GM19328 (cell line): ENCODE results near the gene SRRM4.

Experiments used
- ATAC-seq: cut with Tn5 transposase; IDR thresholded peaks from one replicate; pipeline ENCODE4 v1.9.1; 2021; ENCODE audit warnings: mild to moderate bottlenecking, moderate library complexity; ENCODE audit not compliant: unreplicated experiment

Gene SRRM4

DNA sequence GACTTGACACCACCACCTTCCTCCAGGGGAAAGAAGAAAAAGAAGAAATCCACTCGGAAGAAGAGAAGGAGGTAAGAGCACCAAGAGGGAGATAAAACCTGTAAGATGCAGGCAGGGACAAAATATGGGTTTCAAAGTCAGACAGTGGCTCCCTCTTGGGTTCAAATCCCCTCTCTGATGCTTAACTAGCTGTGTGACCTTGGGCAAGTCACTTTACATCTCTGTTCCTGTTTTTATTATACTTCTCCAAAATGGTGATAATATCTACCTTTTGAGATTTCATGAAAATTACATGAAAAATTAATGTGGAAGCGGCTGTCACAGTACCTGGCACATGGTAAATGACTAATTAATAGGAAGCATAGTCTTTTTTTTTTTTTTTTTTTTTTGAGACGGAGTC, 133.0 kb downstream of the SRRM4 start:
- no peak for ATAC-seq

DNA sequence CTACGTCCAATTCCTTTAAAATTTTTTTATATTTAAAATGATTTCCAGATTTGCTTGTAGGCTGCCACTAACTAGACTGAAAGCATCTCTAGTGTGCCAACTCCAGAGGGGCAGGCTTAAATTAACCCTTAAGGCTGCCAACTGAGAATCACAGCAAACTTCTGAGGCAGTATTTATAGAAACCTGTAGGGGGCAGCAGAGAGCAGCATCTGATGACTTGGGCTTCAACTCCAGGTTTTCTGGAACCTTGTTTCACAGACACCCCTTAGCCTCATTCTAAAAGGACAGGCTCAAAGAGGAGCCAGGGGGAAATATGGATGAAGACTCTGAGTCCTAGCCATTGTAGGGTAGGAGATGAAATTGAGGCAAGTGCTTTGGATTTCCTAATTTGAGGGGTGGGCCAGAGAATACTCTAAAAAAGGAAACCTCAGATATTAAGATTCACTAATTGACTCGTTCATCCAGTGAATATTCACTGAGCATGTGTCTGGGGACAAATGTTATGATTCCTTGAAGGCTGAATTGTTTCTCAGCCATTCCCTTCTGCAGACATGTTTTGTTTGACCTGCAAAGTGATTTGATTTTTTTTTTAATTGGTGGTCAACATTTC, 134.1 kb downstream of the SRRM4 start:
- no peak for ATAC-seq

- no peak for ATAC-seq
Observed at GRCh38 chr12:119117936-119118335, 136.6 kb downstream of the SRRM4 start.

GRCh38 chr12:119118625-119119024, 137.3 kb downstream of the SRRM4 start:
- ATAC-seq = no peak

DNA sequence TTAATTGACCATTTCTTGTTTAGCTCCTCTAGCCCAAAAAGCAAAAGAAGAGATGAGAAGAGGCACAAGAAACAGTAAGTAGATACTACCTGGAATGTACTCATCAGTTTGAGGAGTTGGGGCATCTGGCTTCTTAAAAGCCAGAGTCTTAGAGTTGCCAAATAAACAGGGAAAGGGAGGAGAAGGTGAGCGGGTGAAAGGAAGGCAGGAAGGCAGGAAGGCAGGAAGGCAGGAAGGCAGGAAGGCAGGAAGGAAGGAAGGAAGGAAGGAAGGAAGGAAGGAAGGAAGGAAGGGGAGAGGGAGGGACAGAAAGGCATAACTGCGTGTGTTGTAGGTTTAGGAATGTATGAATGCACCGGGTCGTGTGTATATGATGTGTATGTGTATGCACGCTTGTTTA, 140.7 kb downstream of the SRRM4 start:
- no peak for ATAC-seq

DNA sequence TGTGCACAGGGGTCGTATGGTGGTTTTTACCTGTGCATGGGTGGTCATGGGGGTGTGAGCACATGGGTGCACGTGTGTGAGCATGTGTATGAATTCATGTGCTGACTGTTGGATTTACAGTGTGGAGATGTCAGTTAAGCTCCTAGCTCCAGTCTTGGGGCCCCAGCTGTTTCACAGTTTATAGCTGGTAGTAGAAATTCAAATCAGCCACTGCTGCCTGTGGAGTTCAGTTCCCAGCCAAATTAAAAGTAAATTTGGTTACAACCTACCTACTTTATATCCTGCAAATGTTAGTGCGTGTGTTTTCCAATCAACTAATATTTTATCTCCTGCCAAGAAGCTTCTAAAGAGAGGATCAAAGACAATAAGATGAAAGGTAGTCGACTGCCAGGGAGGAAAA, 141.4 kb downstream of the SRRM4 start:
- no peak for ATAC-seq

GRCh38 chr12:119128527-119128926, 147.2 kb downstream of the SRRM4 start:
- no peak for ATAC-seq

DNA sequence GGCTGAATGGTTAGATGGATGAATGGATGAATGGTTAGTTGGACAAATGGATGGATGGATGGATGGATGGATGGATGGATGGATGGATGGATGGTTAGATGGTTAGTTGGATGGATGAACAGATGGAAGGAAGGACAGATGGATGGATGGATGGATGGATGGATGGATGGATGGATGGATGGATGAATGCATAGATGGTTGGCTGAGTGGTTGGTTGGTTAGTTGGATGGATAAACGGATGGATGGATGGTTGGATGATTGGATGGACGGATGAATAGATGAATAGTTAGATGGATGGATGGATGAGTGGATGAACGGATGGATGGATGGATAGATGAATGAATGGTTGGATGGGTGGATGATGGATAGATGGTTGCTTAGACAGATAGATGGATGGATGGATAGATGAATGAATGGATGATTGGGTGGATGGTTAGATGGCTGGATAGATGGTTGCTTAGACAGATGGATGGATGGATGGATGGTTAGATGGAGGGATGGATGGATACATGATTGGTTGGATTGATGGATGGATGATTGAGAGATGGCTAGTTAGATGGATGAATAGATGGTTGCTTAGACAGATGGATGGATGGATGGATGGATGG, 148.6 kb downstream of the SRRM4 start:
- ATAC-seq = no peak

GRCh38 chr12:119130523-119130922, 149.2 kb downstream of the SRRM4 start:
- ATAC-seq = no peak

- no peak for ATAC-seq
Observed at GRCh38 chr12:119134284-119135072, 153.1 kb downstream of the SRRM4 start.

DNA sequence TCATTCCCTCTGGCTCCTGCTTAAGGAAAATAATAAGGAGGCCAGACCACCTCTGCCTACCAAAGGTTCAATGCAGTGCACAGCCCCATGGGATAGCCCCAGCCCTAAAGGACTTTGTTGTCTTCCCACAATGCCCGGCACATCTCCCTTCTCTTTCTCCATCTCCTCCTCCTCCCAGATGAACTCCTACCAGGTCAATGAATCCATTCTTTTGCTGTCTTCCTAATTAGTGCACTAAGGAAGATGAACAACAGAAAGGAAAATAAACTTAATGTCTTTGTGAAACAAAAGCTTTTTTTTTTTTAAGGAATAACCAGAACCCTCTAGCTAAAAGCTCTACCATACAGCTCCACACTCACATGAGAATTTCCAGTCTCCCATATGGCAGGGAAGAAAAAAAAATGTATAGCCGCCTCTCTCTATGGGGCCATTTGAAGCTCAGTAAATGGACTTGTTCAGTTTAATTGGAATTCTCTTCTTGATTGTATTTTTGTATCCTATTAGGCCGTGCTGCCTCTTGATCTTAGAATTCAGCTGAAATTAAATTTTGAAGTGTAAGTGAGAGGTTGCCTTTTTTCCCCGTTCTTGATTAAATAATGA, 155.6 kb downstream of the SRRM4 start:
- no peak for ATAC-seq

GRCh38 chr12:119139448-119139847, 158.1 kb downstream of the SRRM4 start:
- ATAC-seq = no peak

GRCh38 chr12:119145367-119145766, 164.0 kb downstream of the SRRM4 start:
- ATAC-seq = no peak

- ATAC-seq = no peak
Observed at GRCh38 chr12:119147847-119148448, 166.6 kb downstream of the SRRM4 start.

DNA sequence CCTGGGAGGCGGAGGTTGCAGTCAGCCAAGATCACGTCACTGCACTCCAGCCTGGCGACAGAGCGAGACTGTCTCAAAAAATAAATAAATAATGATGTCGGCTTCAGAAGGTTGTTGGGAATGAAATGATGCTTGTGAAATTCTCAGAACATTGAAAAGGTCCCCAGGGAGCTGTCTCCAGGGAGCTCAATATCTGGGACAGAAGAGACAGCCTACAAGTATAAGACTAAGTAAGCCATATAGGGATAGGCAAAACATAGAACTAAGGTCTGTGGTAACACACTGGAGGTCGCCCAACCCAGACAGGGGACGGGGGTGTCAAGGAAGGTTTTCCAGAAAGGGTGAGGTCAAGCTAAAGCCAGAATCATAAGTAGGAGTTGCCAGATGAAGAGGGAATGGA, 167.9 kb downstream of the SRRM4 start:
- no peak for ATAC-seq

- no peak for ATAC-seq
Observed at GRCh38 chr12:119151445-119152026, 170.2 kb downstream of the SRRM4 start.

GRCh38 chr12:119153477-119154434, 172.4 kb downstream of the SRRM4 start:
- no peak for ATAC-seq

GRCh38 chr12:119154435-119154818, 173.1 kb downstream of the SRRM4 start:
- no peak for ATAC-seq

DNA sequence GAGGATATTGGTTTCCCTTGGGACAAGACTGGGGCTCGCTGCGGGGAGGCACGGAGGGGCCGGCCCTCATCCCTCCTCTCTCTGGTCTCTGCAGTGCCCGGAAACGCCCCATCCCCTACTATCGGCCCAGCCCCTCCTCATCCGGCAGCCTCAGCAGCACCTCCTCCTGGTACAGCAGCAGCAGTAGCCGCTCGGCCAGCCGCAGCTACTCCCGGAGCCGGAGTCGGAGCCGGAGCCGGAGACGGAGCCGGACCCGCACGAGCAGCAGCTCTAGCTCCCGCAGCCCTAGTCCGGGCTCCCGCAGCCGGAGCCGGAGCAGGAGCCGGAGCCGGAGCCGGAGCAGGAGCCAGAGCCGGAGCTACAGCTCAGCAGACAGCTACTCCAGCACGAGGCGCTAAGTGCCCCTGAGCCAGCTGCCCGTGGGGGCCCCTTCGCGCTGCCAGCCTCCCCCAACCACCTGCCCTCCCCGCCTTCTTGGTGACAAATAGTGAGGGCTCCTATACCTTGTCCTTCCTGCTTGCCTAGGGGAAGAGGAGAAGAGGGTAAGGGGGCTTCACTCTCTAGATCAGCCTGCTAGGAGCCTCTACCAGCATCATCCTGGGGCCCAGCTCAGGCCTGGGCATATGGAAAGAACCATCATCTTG, 175.2 kb downstream of the SRRM4 start:
- no peak for ATAC-seq
